Activated T-cell treated with anti-CD3 and anti-CD28 coated beads, Interleukin-2, amount 50 U/mL, for 72 hours (primary cell): ENCODE measurements around the gene STAT2. TPM values are rescaled to one million over a fixed set of nuclear protein-coding genes. Genes with fewer than 3 reads are reported as not detected.
A peak's percentile ranks its signal among the peaks of the same experiment; 100 is the strongest.
"Not testable (repeated sequence)": the region's sequence is repeated elsewhere in the genome, so short reads cannot be mapped to it uniquely, and the experiment has no call there.

Experiments used
- ATAC-seq, 2 donors: fragments of 150-1000 bp; cut with Tn5 transposase; replicated peaks in 1 of 2; 2 replicates each; pipeline ENCODE4 v1.10.0; 2021; ENCODE audit warnings: moderate library complexity in 2 of 2, mild to moderate bottlenecking in 1 of 2
- DNase-seq, 2 donors: peaks; one replicate each; pipeline ENCODE4 v3.0.0; 2021 to 2022; ENCODE audit warnings: mixed read lengths in 1 of 2
- H3K27ac Mint-ChIP-seq: one replicate; pipeline ENCODE4 v1.8.0; 2022; ENCODE audit warnings: mild to moderate bottlenecking, moderate library complexity, mixed read lengths
- H3K27me3 Mint-ChIP-seq: one replicate; pipeline ENCODE4 v1.8.0; 2022; ENCODE audit warnings: low read depth, mixed read lengths
- H3K36me3 Mint-ChIP-seq, 2 donors: one replicate each; pipeline ENCODE4 v1.8.0; 2022; ENCODE audit warnings: mixed read lengths in 2 of 2, mild to moderate bottlenecking in 1 of 2; ENCODE audit not compliant: insufficient read depth in 2 of 2
- H3K4me1 Mint-ChIP-seq: one replicate; pipeline ENCODE4 v1.8.0; 2022; ENCODE audit warnings: low read depth, mixed read lengths
- H3K4me3 Mint-ChIP-seq, 2 donors: one replicate each; pipeline ENCODE4 v1.8.0; 2022; ENCODE audit warnings: mild to moderate bottlenecking in 2 of 2, mixed read lengths in 2 of 2, moderate library complexity in 2 of 2
- H3K9me3 Mint-ChIP-seq, 2 donors: one replicate each; pipeline ENCODE4 v1.8.0; 2022; ENCODE audit warnings: mixed read lengths in 2 of 2
- total RNA-seq, 2 donors: library from RNA; stranded (reverse); gene quantifications; one replicate each; pipeline ENCODE4 v1.2.3, GENCODE V29; 2022

The STAT2 gene
- total RNA-seq, 2 donors from 2014 or later: 121 to 142 TPM

- peak; percentile 13 to 20 for ATAC-seq
- no peaks in the 10 kb centered on the region for H3K9me3 Mint-ChIP-seq
Observed at GRCh38 chr12:56333197-56333678, 26.7 kb downstream of the STAT2 start.

GRCh38 chr12:56332512-56333196 is 27.3 kb downstream of the STAT2 start:
- H3K4me1 Mint-ChIP-seq: peaks cover 42% of the 10 kb centered on the region
- H3K27me3 Mint-ChIP-seq: no peaks in the 10 kb centered on the region
- H3K9me3 Mint-ChIP-seq: no peaks in the 10 kb centered on the region
- ATAC-seq (no peak), DNase-seq (no peak)
- H3K36me3 Mint-ChIP-seq: peaks cover 1 to 9% of the 10 kb centered on the region in 2 donors
- H3K27ac Mint-ChIP-seq: peak overlapping the region; percentile 99
- peak overlapping the region; percentile 97 to 99 for H3K4me3 Mint-ChIP-seq

More at GRCh38 chr12:56333197-56333678, 26.7 kb downstream of the STAT2 start:
- DNase-seq: peak in 1 of 2 donors; percentile 12
- H3K4me1 Mint-ChIP-seq: peaks cover 48% of the 10 kb centered on the region
- H3K27ac Mint-ChIP-seq: peak overlapping the region; percentile 99
- no peaks in the 10 kb centered on the region for H3K27me3 Mint-ChIP-seq
- H3K4me3 Mint-ChIP-seq: peak overlapping the region; percentile 97 to 99
- peaks cover 1 to 9% of the 10 kb centered on the region in 2 donors for H3K36me3 Mint-ChIP-seq

GRCh38 chr12:56330936-56331490 is 28.9 kb downstream of the STAT2 start:
- Mint-ChIP-seq H3K36me3 (peaks cover 1 to 9% of the 10 kb centered on the region in 2 donors), H3K4me3 (no peak overlapping the region), H3K9me3 (no peaks in the 10 kb centered on the region), H3K4me1 (peaks cover 29% of the 10 kb centered on the region), H3K27me3 (no peaks in the 10 kb centered on the region), H3K27ac (no peak overlapping the region)
- DNase-seq: no peak
- no peak for ATAC-seq

- Mint-ChIP-seq H3K36me3 (peaks cover 2 to 12% of the 10 kb centered on the region in 2 donors), H3K27ac (no peak overlapping the region)
- no peak for ATAC-seq
Observed at GRCh38 chr12:56326533-56326932, 33.4 kb downstream of the STAT2 start.

GRCh38 chr12:56326126-56326525 is 33.8 kb downstream of the STAT2 start:
- Mint-ChIP-seq H3K4me1 (no peaks in the 10 kb centered on the region), H3K27me3 (no peaks in the 10 kb centered on the region), H3K36me3 (peaks cover 2 to 8% of the 10 kb centered on the region in 2 donors), H3K9me3 (no peaks in the 10 kb centered on the region), H3K4me3 (no peak overlapping the region), H3K27ac (no peak overlapping the region)
- ATAC-seq: no peak
- DNase-seq: no peak

More at GRCh38 chr12:56326533-56326932, 33.4 kb downstream of the STAT2 start:
- no peak overlapping the region for H3K4me3 Mint-ChIP-seq
- no peaks in the 10 kb centered on the region for H3K4me1 Mint-ChIP-seq
- H3K27me3 Mint-ChIP-seq: no peaks in the 10 kb centered on the region
- no peak for DNase-seq
- no peaks in the 10 kb centered on the region for H3K9me3 Mint-ChIP-seq

- H3K4me3 Mint-ChIP-seq: no peak overlapping the region
- H3K27me3 Mint-ChIP-seq: no peaks in the 10 kb centered on the region
- H3K36me3 Mint-ChIP-seq: peaks cover 7 to 12% of the 10 kb centered on the region in 2 donors
- no peaks in the 10 kb centered on the region for H3K4me1 Mint-ChIP-seq
- H3K27ac Mint-ChIP-seq: no peak overlapping the region
- ATAC-seq (no peak), DNase-seq (no peak)
- no peaks in the 10 kb centered on the region for H3K9me3 Mint-ChIP-seq
Observed at GRCh38 chr12:56324206-56324605, 35.7 kb downstream of the STAT2 start.

- H3K4me1 Mint-ChIP-seq, H3K27me3 Mint-ChIP-seq, H3K27ac Mint-ChIP-seq, ATAC-seq, H3K9me3 Mint-ChIP-seq, H3K4me3 Mint-ChIP-seq, DNase-seq: not testable (repeated sequence)
- H3K36me3 Mint-ChIP-seq: peaks cover 7 to 14% of the 10 kb centered on the region in 2 donors
Observed at GRCh38 chr12:56321610-56322009, 38.3 kb downstream of the STAT2 start.

GRCh38 chr12:56321027-56321426 is 38.9 kb downstream of the STAT2 start:
- Mint-ChIP-seq H3K4me1 (peaks cover 4% of the 10 kb centered on the region), H3K9me3 (no peaks in the 10 kb centered on the region), H3K27ac (no peak overlapping the region), H3K36me3 (peaks cover 7 to 14% of the 10 kb centered on the region in 2 donors), H3K27me3 (no peaks in the 10 kb centered on the region), H3K4me3 (no peak overlapping the region)
- DNase-seq (peak in 1 of 2 donors; percentile 34), ATAC-seq (peak; percentile 40 to 50)

- no peak for ATAC-seq
- Mint-ChIP-seq H3K36me3 (peaks cover 7 to 11% of the 10 kb centered on the region in 2 donors), H3K4me1 (peaks cover 11% of the 10 kb centered on the region), H3K27ac (no peak overlapping the region), H3K4me3 (no peak overlapping the region), H3K9me3 (no peaks in the 10 kb centered on the region), H3K27me3 (no peaks in the 10 kb centered on the region)
- DNase-seq: no peak
Observed at GRCh38 chr12:56317675-56318074, 42.2 kb downstream of the STAT2 start.

GRCh38 chr12:56315622-56316473 is 44.1 kb downstream of the STAT2 start, which contains the start of gene CNPY2:
Gene CNPY2 (minus strand): TSS chr12:56315988. CDS start chr12:56315217, 771 bp downstream.
- DNase-seq (peak; percentile 91 to 94), ATAC-seq (peak; percentile 91 to 93)
- Mint-ChIP-seq H3K27me3 (no peaks in the 10 kb centered on the region), H3K9me3 (no peaks in the 10 kb centered on the region), H3K4me3 (peak within 1 kb of the TSS; percentile 99), H3K27ac (peak within 1 kb of the TSS; percentile 98), H3K36me3 (peaks cover 7 to 13% of the 10 kb centered on the region in 2 donors), H3K4me1 (peaks cover 11% of the 10 kb centered on the region)

GRCh38 chr12:56315249-56315621 is 44.7 kb downstream of the STAT2 start:
- Mint-ChIP-seq H3K4me3 (peak overlapping the region; percentile 99), H3K36me3 (peaks cover 7 to 13% of the 10 kb centered on the region in 2 donors), H3K27ac (peak overlapping the region; percentile 98), H3K27me3 (no peaks in the 10 kb centered on the region), H3K9me3 (no peaks in the 10 kb centered on the region), H3K4me1 (peaks cover 15% of the 10 kb centered on the region)
- DNase-seq (no peak), ATAC-seq (no peak)

GRCh38 chr12:56311003-56311402 is 48.9 kb downstream of the STAT2 start:
- Mint-ChIP-seq H3K4me1 (peaks cover 13% of the 10 kb centered on the region), H3K27ac (no peak overlapping the region), H3K36me3 (peaks cover 6 to 12% of the 10 kb centered on the region in 2 donors), H3K9me3 (no peaks in the 10 kb centered on the region), H3K27me3 (no peaks in the 10 kb centered on the region), H3K4me3 (no peak overlapping the region)
- DNase-seq (no peak), ATAC-seq (no peak)

- no peak for ATAC-seq
- peaks cover 6% of the 10 kb centered on the region for H3K4me1 Mint-ChIP-seq
- DNase-seq: no peak
- no peaks in the 10 kb centered on the region for H3K27me3 Mint-ChIP-seq
- no peak overlapping the region for H3K4me3 Mint-ChIP-seq
- peaks cover 4 to 10% of the 10 kb centered on the region in 2 donors for H3K36me3 Mint-ChIP-seq
- H3K9me3 Mint-ChIP-seq: no peaks in the 10 kb centered on the region
- H3K27ac Mint-ChIP-seq: no peak overlapping the region
Observed at GRCh38 chr12:56308714-56309113, 51.2 kb downstream of the STAT2 start.
